Transverse colon (tissue), 4 donors: Measurements from ENCODE around the gene DIS3L2. TPM values are rescaled to one million over a fixed set of nuclear protein-coding genes. Genes with fewer than 3 reads are reported as not detected.
"Not testable (repeated sequence)": the region's sequence is repeated elsewhere in the genome, so short reads cannot be mapped to it uniquely, and the experiment has no call there.

ENCODE experiments used
- DNase-seq: peaks from one replicate; pipeline ENCODE4 v3.0.0-alpha.2; 2019
- H3K27ac ChIP-seq, 4 donors: fragments of 200-600 bp; sonication (generic); 2 replicates each; pipeline ENCODE4 v1.5.1; 2016 to 2018; ENCODE audit warnings: inconsistent platforms in 4 of 4
- H3K27me3 ChIP-seq: fragments of 200-600 bp; sonication (generic); 2 replicates; pipeline ENCODE4 v1.5.1; 2017; ENCODE audit warnings: inconsistent platforms
- H3K36me3 ChIP-seq, 4 donors: fragments of 200-600 bp; sonication (generic); 2 replicates each; pipeline ENCODE4 v1.5.1; 2017 to 2019; ENCODE audit warnings: inconsistent platforms in 4 of 4
- H3K4me1 ChIP-seq, 4 donors: fragments of 200-600 bp; sonication (generic); 2 replicates each; pipeline ENCODE4 v1.5.1; 2017 to 2020; ENCODE audit warnings: inconsistent platforms in 4 of 4
- H3K4me3 ChIP-seq, 4 donors: fragments of 200-600 bp; sonication (generic); 1 replicate in 1 of 4; 2 replicates in 3 of 4; pipeline versions ENCODE4 v1.5.1 to v1.6.1; 2017 to 2019; ENCODE audit warnings: inconsistent platforms in 4 of 4
- H3K9me3 ChIP-seq, 2 donors: fragments of 200-600 bp; sonication (generic); 2 replicates each; pipeline ENCODE4 v1.5.1; 2017 to 2019; ENCODE audit warnings: inconsistent platforms in 2 of 2
- EP300 ChIP-seq: sonication (generic); formaldehyde crosslinking; IDR thresholded peaks from one replicate; pipeline ENCODE4 v1.6.1; 2017; ENCODE audit warnings: antibody characterized with exemption, low read depth
- POLR2A ChIP-seq: fragments of 450-650 bp; IDR thresholded peaks from one replicate; pipeline ENCODE4 v1.6.1; 2016; ENCODE audit warnings: antibody characterized with exemption, mild to moderate bottlenecking, moderate library complexity
- POLR2AphosphoS5 ChIP-seq, 3 donors: sonication (generic); formaldehyde crosslinking; IDR thresholded peaks; one replicate each; pipeline ENCODE4 v1.6.1; 2016; ENCODE audit warnings: antibody characterized with exemption in 3 of 3
- WGBS, 2 donors: methylation state at CpG; one replicate each; pipeline ENCODE4 v1.1.5; 2018; ENCODE audit warnings: low coverage in 1 of 2; 5-methylcytosine and 5-hydroxymethylcytosine counted together
- in situ Hi-C, 4 donors: fragments of 200-750 bp; cut with MboI; loops; one replicate each; pipeline versions ENCODE4 v1.15.0 to v1.15.1; 2017; ENCODE audit warnings: low sequenced_read_pairs in 3 of 4, low pct_ligation_motif_present in 1 of 4, low pct_unique_long_range_greater_than_20kb in 1 of 4
- intact Hi-C: fragments of 100-400 bp; cut with DNase I; formaldehyde crosslinking; loops from one replicate; pipeline ENCODE4 v1.15.1; 2023; ENCODE audit warnings: low total_unique reads
- total RNA-seq, 4 donors: library from RNA; depleted of rRNA; stranded (reverse); fragments of >200 nt; gene quantifications; one replicate each; pipeline ENCODE4 v1.1.0, GENCODE V29; 2016
- TF ChIP-seq, protein P1 (sequence below), 5 experiments: fragments of 200-600 bp in 3 of 5; fragments of 450-650 bp in 2 of 5; sonication (generic) in 3 of 5; IDR thresholded peaks; 1 replicate in 2 of 5; 2 replicates in 3 of 5; pipeline ENCODE4 v1.5.1; 2016 to 2017; ENCODE audit warnings: antibody characterized with exemption in 5 of 5, inconsistent platforms in 3 of 5, mild to moderate bottlenecking in 2 of 5, moderate library complexity in 1 of 5

The DIS3L2 gene
- total RNA-seq, 4 donors from 2014 or later = 24.7 to 99.9 (median 51.2) TPM

- no peaks in the 10 kb centered on the region for H3K27me3 ChIP-seq
- H3K27ac ChIP-seq = no peak overlapping the region
- no peaks in the 10 kb centered on the region for H3K9me3 ChIP-seq
- WGBS, 2 donors = 90 to 100% methylated on average over 2 to 14 of the region's 15 CpGs
- intact Hi-C loops (no loop called here), in situ Hi-C loops (no loop called here)
- DNase-seq = no peak
- no peaks in the 10 kb centered on the region for H3K36me3 ChIP-seq
- H3K4me3 ChIP-seq = no peak overlapping the region
- H3K4me1 ChIP-seq = peaks cover 0 to 4% (median 0%) of the 10 kb centered on the region in 4 donors
- no peak for TF ChIP-seq POLR2A
- TF ChIP-seq EP300 = no peak
- TF ChIP-seq POLR2AphosphoS5 (IDR thresholded peaks at IDR 0.05) = no peak
- TF ChIP-seq, protein P1, sequence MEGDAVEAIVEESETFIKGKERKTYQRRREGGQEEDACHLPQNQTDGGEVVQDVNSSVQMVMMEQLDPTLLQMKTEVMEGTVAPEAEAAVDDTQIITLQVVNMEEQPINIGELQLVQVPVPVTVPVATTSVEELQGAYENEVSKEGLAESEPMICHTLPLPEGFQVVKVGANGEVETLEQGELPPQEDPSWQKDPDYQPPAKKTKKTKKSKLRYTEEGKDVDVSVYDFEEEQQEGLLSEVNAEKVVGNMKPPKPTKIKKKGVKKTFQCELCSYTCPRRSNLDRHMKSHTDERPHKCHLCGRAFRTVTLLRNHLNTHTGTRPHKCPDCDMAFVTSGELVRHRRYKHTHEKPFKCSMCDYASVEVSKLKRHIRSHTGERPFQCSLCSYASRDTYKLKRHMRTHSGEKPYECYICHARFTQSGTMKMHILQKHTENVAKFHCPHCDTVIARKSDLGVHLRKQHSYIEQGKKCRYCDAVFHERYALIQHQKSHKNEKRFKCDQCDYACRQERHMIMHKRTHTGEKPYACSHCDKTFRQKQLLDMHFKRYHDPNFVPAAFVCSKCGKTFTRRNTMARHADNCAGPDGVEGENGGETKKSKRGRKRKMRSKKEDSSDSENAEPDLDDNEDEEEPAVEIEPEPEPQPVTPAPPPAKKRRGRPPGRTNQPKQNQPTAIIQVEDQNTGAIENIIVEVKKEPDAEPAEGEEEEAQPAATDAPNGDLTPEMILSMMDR (IDR thresholded peaks at IDR 0.05) = no peak
Measured at GRCh38 chr2:232368311-232368731, 406.8 kb downstream of the DIS3L2 start.

GRCh38 chr2:232369126-232369951 is 407.8 kb downstream of the DIS3L2 start:
- no peak overlapping the region for H3K4me3 ChIP-seq
- TF ChIP-seq POLR2A = no peak
- TF ChIP-seq, protein P1 (IDR thresholded peaks at IDR 0.05) = no peak
- TF ChIP-seq EP300 = no peak
- no peak for TF ChIP-seq POLR2AphosphoS5 (IDR thresholded peaks at IDR 0.05)
- WGBS, 2 donors = 84% methylated on average over 15 of the region's 15 CpGs; no CpG with 5 or more reads in 1 of the 2 donors
- intact Hi-C loops (no loop called here), in situ Hi-C loops (no loop called here)
- H3K27ac ChIP-seq = no peak overlapping the region
- no peak for DNase-seq
- H3K36me3 ChIP-seq = no peaks in the 10 kb centered on the region
- no peaks in the 10 kb centered on the region for H3K27me3 ChIP-seq
- no peaks in the 10 kb centered on the region for H3K9me3 ChIP-seq
- no peaks in the 10 kb centered on the region for H3K4me1 ChIP-seq

GRCh38 chr2:232370007-232370406 is 408.5 kb downstream of the DIS3L2 start:
- H3K4me1 ChIP-seq, intact Hi-C loops, in situ Hi-C loops, H3K27me3 ChIP-seq, H3K9me3 ChIP-seq, H3K4me3 ChIP-seq, DNase-seq, H3K27ac ChIP-seq, H3K36me3 ChIP-seq: not testable (repeated sequence)
- WGBS, 2 donors = 32% methylated on average over 8 of the region's 12 CpGs; no CpG with 5 or more reads in 1 of the 2 donors

- in situ Hi-C loops = no loop called here
- no peak for DNase-seq
- Histone ChIP-seq H3K36me3 (no peaks in the 10 kb centered on the region), H3K4me3 (no peak overlapping the region), H3K27ac (no peak overlapping the region), H3K4me1 (no peaks in the 10 kb centered on the region), H3K9me3 (no peaks in the 10 kb centered on the region), H3K27me3 (no peaks in the 10 kb centered on the region)
- TF ChIP-seq POLR2A (no peak), POLR2AphosphoS5 (IDR thresholded peaks at IDR 0.05) (no peak), EP300 (no peak)
- TF ChIP-seq, protein P1 (IDR thresholded peaks at IDR 0.05) = no peak
- intact Hi-C loops = no loop called here
- 88 to 91% methylated on average over 5 to 18 of the region's 18 CpGs for WGBS, 2 donors
Measured at GRCh38 chr2:232372231-232373208, 411.0 kb downstream of the DIS3L2 start.
